ENCODE data around the gene STX8. TPM values are rescaled to one million over a fixed set of nuclear protein-coding genes. Genes with fewer than 3 reads are reported as not detected.

The STX8 gene
- total and polyA plus RNA-seq, 9 of the 15 experiments (the other 6 are each of a cell fraction or from before 2014, with no cell fraction given): 14.6 to 42.5 (median 22.1) TPM

GRCh38 chr17:9217151-9218056 is 358.2 kb downstream of the STX8 start:
- ChIA-PET CTCF (ENCODE audit: low intra/inter-chr PET ratio) (no interaction called here), POLR2A (no interaction called here)
- DNase-seq (ENCODE audit: extremely low read depth in 1 of 4, low spot score in 3 of 4): no peak
- H3K9me1 ChIP-seq (ENCODE audit: control insufficient read depth, insufficient read depth, low read length): no peaks in the 10 kb centered on the region
- H3K27me3 ChIP-seq (ENCODE audit: control insufficient read depth in 2 of 2, insufficient read depth in 2 of 2, low read length in 2 of 2): peaks cover 0 to 4% of the 10 kb centered on the region in 2 experiments; a peak in 1 of 5 replicates
- no peak overlapping the region for H2AFZ ChIP-seq (ENCODE audit: low read depth, low read length)
- in situ Hi-C loops (cut with MboI): no loop called here
- H3K36me3 ChIP-seq (ENCODE audit: control insufficient read depth, insufficient read depth, low read length): no peaks in the 10 kb centered on the region
- intact Hi-C loops (cut with micrococcal nuclease): no loop called here
- H3K4me1 ChIP-seq (replicated peaks in 1 of 2; ENCODE audit: control insufficient read depth in 2 of 2, insufficient read depth in 2 of 2, low read length in 2 of 2): no peaks in the 10 kb centered on the region
- H3K9me3 ChIP-seq (replicated peaks; ENCODE audit: control insufficient read depth, insufficient read depth, low read depth, low read length): no peaks in the 10 kb centered on the region
- no peaks in the 10 kb centered on the region for H4K20me1 ChIP-seq (replicated peaks; ENCODE audit: control insufficient read depth, insufficient read depth, low read length)
- ATAC-seq: no peak
- H3K9ac ChIP-seq (ENCODE audit: insufficient read depth in 1 of 2, low read depth in 2 of 2, low read length in 2 of 2): no peak overlapping the region
- no peak overlapping the region for H3K4me2 ChIP-seq (ENCODE audit: insufficient read depth, low read length)
- 0% methylated on average over 4 of the region's 5 CpGs for WGBS (ENCODE audit: insufficient coverage, low coverage, missing lambda C conversion rate)
- no TSS peak for BruUV-seq (replicated peaks)
- H3K27ac ChIP-seq (ENCODE audit: extremely low read depth, low read depth, low read length): no peak overlapping the region
- no peaks in the 10 kb centered on the region for H3K79me2 ChIP-seq (ENCODE audit: control insufficient read depth, insufficient read depth, low read length)
- no peak for FAIRE-seq
- no peak overlapping the region for H3K4me3 ChIP-seq
- TF ChIP-seq GABPB1 (CRISPR knock-in tag; IDR thresholded peaks at IDR 0.05) (no peak), BRF1 (IDR thresholded peaks at IDR 0.05; ENCODE audit: borderline replicate concordance, extremely low read depth, insufficient read length) (no peak), OTX1 (CRISPR knock-in tag; IDR thresholded peaks at IDR 0.05) (no peak), ZNF511 (CRISPR knock-in tag; IDR thresholded peaks at IDR 0.05) (no peak), ZBTB7A (IDR thresholded peaks at IDR 0.05; ENCODE audit: borderline replicate concordance, control insufficient read depth, low read depth, low read length) (no peak), ZNF592 (IDR thresholded peaks at IDR 0.05) (no peak), ZNF232 (CRISPR knock-in tag; IDR thresholded peaks at IDR 0.05) (no peak), ZFP30 (CRISPR knock-in tag; IDR thresholded peaks at IDR 0.05; ENCODE audit: borderline replicate concordance) (no peak)
- TF ChIP-seq, protein P1, sequence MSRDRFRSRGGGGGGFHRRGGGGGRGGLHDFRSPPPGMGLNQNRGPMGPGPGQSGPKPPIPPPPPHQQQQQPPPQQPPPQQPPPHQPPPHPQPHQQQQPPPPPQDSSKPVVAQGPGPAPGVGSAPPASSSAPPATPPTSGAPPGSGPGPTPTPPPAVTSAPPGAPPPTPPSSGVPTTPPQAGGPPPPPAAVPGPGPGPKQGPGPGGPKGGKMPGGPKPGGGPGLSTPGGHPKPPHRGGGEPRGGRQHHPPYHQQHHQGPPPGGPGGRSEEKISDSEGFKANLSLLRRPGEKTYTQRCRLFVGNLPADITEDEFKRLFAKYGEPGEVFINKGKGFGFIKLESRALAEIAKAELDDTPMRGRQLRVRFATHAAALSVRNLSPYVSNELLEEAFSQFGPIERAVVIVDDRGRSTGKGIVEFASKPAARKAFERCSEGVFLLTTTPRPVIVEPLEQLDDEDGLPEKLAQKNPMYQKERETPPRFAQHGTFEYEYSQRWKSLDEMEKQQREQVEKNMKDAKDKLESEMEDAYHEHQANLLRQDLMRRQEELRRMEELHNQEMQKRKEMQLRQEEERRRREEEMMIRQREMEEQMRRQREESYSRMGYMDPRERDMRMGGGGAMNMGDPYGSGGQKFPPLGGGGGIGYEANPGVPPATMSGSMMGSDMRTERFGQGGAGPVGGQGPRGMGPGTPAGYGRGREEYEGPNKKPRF (IDR thresholded peaks at IDR 0.05; ENCODE audit: low read depth, low read length): no peak
- TF ChIP-seq, protein P2, sequence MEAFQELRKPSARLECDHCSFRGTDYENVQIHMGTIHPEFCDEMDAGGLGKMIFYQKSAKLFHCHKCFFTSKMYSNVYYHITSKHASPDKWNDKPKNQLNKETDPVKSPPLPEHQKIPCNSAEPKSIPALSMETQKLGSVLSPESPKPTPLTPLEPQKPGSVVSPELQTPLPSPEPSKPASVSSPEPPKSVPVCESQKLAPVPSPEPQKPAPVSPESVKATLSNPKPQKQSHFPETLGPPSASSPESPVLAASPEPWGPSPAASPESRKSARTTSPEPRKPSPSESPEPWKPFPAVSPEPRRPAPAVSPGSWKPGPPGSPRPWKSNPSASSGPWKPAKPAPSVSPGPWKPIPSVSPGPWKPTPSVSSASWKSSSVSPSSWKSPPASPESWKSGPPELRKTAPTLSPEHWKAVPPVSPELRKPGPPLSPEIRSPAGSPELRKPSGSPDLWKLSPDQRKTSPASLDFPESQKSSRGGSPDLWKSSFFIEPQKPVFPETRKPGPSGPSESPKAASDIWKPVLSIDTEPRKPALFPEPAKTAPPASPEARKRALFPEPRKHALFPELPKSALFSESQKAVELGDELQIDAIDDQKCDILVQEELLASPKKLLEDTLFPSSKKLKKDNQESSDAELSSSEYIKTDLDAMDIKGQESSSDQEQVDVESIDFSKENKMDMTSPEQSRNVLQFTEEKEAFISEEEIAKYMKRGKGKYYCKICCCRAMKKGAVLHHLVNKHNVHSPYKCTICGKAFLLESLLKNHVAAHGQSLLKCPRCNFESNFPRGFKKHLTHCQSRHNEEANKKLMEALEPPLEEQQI (IDR thresholded peaks at IDR 0.05): no peak
